22Rv1 (cell line): Measurements from ENCODE around the gene NEDD4L.

ENCODE experiments used
- CTCF ChIP-seq: fragments of 450-650 bp; IDR thresholded peaks from 2 replicates; pipeline ENCODE4 v1.5.1; 2017; ENCODE audit warnings: mild to moderate bottlenecking
- ZFX ChIP-seq: fragments of 450-650 bp; IDR thresholded peaks from 2 replicates; pipeline ENCODE4 v1.6.1; 2017; ENCODE audit warnings: antibody characterized with exemption, borderline replicate concordance

GRCh38 chr18:58348951-58349350 is 304.9 kb downstream of the NEDD4L start:
- no peak for TF ChIP-seq CTCF
- no peak for TF ChIP-seq ZFX
